ENCODE measurements around the gene PALS1.

- TF ChIP-seq ZNF8 (CRISPR knock-in tag; IDR thresholded peaks at IDR 0.05), result no peak
- TF ChIP-seq ESRRG (CRISPR knock-in tag; IDR thresholded peaks at IDR 0.05), result no peak
- no peak for TF ChIP-seq BACH2 (CRISPR knock-in tag; IDR thresholded peaks at IDR 0.05; ENCODE audit: borderline replicate concordance)
- TF ChIP-seq PATZ1 (CRISPR knock-in tag; IDR thresholded peaks at IDR 0.05; ENCODE audit: borderline replicate concordance), result no peak
- TF ChIP-seq TOX (CRISPR knock-in tag; IDR thresholded peaks at IDR 0.05; ENCODE audit: borderline replicate concordance), result no peak
- TF ChIP-seq ZFP3 (CRISPR knock-in tag; IDR thresholded peaks at IDR 0.05), result no peak
- TF ChIP-seq ZFP30 (CRISPR knock-in tag; IDR thresholded peaks at IDR 0.05), result no peak
These were observed 27.4 kb downstream of the PALS1 start for GRCh38 chr14:67268426-67269150.
